CD4-positive, alpha-beta T cell (primary cell): Measurements from ENCODE around the gene MEX3B. TPM values are rescaled to one million over a fixed set of nuclear protein-coding genes. Genes with fewer than 3 reads are reported as not detected.

Source experiments
- ATAC-seq: fragments of 200-7000 bp; cut with Tn5 transposase; one replicate; pipeline ENCODE4 v1.10.0; 2022; ENCODE audit warnings: mild to moderate bottlenecking; ENCODE audit not compliant: poor library complexity
- CTCF ChIA-PET: fragments of 350-600 bp; sonication (Branson Sonifier 250); formaldehyde crosslinking; loops from one replicate; lab custom pipeline; 2021; ENCODE audit warnings: antibody characterized with exemption, inconsistent platforms; lab: Charles Lee
- POLR2A ChIA-PET: fragments of 350-600 bp; sonication (Branson Sonifier 250); formaldehyde crosslinking; loops from one replicate; lab custom pipeline; 2021; ENCODE audit warnings: antibody characterized with exemption, inconsistent platforms; lab: Charles Lee
- DNase-seq, 14 experiments: peaks; one replicate each; pipeline ENCODE4 v3.0.0-alpha.2; 2013 to 2020; ENCODE audit warnings: mixed read lengths in 2 of 14
- H3K27ac ChIP-seq, 2 donors: one replicate each; pipeline versions ENCODE4 v1.5.1 to v1.7.0; 2013; ENCODE audit warnings: low read length in 2 of 2, low read depth in 1 of 2, mild to moderate bottlenecking in 1 of 2
- H3K27me3 ChIP-seq, 2 experiments: 1 replicate in 1 of 2; 2 replicates in 1 of 2; pipeline versions ENCODE4 v1.6.1 to v1.7.0; 2013; ENCODE audit warnings: low read length in 2 of 2, control low read depth in 1 of 2, mild to moderate bottlenecking in 1 of 2, moderate library complexity in 1 of 2; ENCODE audit not compliant: insufficient read depth in 2 of 2, control insufficient read depth in 1 of 2
- H3K36me3 ChIP-seq: one replicate; pipeline ENCODE4 v1.6.1; 2013; ENCODE audit warnings: low read length, control low read depth; ENCODE audit not compliant: insufficient read depth
- H3K4me1 ChIP-seq: one replicate; pipeline ENCODE4 v1.6.1; 2013; ENCODE audit warnings: low read length, control low read depth; ENCODE audit not compliant: insufficient read depth
- H3K4me3 ChIP-seq: one replicate; pipeline ENCODE4 v1.5.1; 2013; ENCODE audit warnings: mild to moderate bottlenecking, low read length, moderate library complexity
- H3K9me3 ChIP-seq, 2 experiments: 1 replicate in 1 of 2; 2 replicates in 1 of 2; pipeline versions ENCODE4 v1.6.1 to v1.7.0; 2013; ENCODE audit warnings: low read length in 2 of 2, mild to moderate bottlenecking in 2 of 2, control low read depth in 1 of 2, moderate library complexity in 1 of 2; ENCODE audit not compliant: control insufficient read depth in 1 of 2, insufficient read depth in 1 of 2
- H3K27ac Mint-ChIP-seq: one replicate; pipeline ENCODE4 v1.8.0; 2020; ENCODE audit warnings: mixed read lengths
- H3K27me3 Mint-ChIP-seq: one replicate; pipeline ENCODE4 v1.8.0; 2021; ENCODE audit warnings: mixed read lengths
- H3K36me3 Mint-ChIP-seq: one replicate; pipeline ENCODE4 v1.8.0; 2021; ENCODE audit warnings: low read depth, mixed read lengths
- H3K4me1 Mint-ChIP-seq: one replicate; pipeline ENCODE4 v1.8.0; 2021; ENCODE audit warnings: low read depth, mixed read lengths
- H3K4me3 Mint-ChIP-seq: one replicate; pipeline ENCODE4 v1.8.0; 2020; ENCODE audit warnings: mild to moderate bottlenecking, mixed read lengths
- H3K9me3 Mint-ChIP-seq: one replicate; pipeline ENCODE4 v1.8.0; 2020; ENCODE audit warnings: mixed read lengths
- CTCF ChIP-seq: fragments of 200-600 bp; IDR thresholded peaks from one replicate; pipeline ENCODE4 v1.8.0; 2022; ENCODE audit warnings: antibody characterized with exemption, mild to moderate bottlenecking
- intact Hi-C, 2 experiments: fragments of 100-400 bp; cut with DNase I in 1 of 2; cut with micrococcal nuclease in 1 of 2; formaldehyde crosslinking; loops; one replicate each; pipeline versions ENCODE4 v1.15.1 to v1.9.0; 2023 to 2025; cut with DNase I, micrococcal nuclease
- total RNA-seq, 174 experiments: library from RNA in 2 of 174; stranded (reverse) in 2 of 174; gene quantifications; one replicate each; pipeline ENCODE4 v1.2.3 and lab custom pipeline; 2021 to 2026

MEX3B gene
- total RNA-seq, 2 experiments from 2014 or later: 5.4 TPM

- no peaks in the 10 kb centered on the region for H3K9me3 ChIP-seq
- H3K27me3 Mint-ChIP-seq: peaks cover 76% of the 10 kb centered on the region
- no peak for ATAC-seq
- no peak for TF ChIP-seq CTCF
- ChIA-PET CTCF (no interaction called here), POLR2A (no interaction called here)
- peaks cover 33 to 44% of the 10 kb centered on the region in 2 experiments for H3K27me3 ChIP-seq
- DNase-seq: no peak
- H3K27ac ChIP-seq: no peak overlapping the region
- no peak overlapping the region for H3K4me3 ChIP-seq
- no peak overlapping the region for H3K27ac Mint-ChIP-seq
- no peaks in the 10 kb centered on the region for H3K9me3 Mint-ChIP-seq
- H3K4me3 Mint-ChIP-seq: no peak overlapping the region
- intact Hi-C loops: no loop called here
- no peaks in the 10 kb centered on the region for H3K36me3 ChIP-seq
- no peaks in the 10 kb centered on the region for H3K36me3 Mint-ChIP-seq
- peaks cover 5% of the 10 kb centered on the region for H3K4me1 Mint-ChIP-seq
- no peaks in the 10 kb centered on the region for H3K4me1 ChIP-seq
Measured at GRCh38 chr15:82058026-82058425, 12.2 kb upstream of the MEX3B start.

GRCh38 chr15:82056958-82057823 is 11.4 kb upstream of the MEX3B start:
- peaks cover 70% of the 10 kb centered on the region for H3K27me3 Mint-ChIP-seq
- no peak overlapping the region for H3K27ac Mint-ChIP-seq
- Histone ChIP-seq H3K9me3 (no peaks in the 10 kb centered on the region), H3K27ac (no peak overlapping the region), H3K4me1 (no peaks in the 10 kb centered on the region), H3K36me3 (no peaks in the 10 kb centered on the region), H3K4me3 (no peak overlapping the region), H3K27me3 (peaks cover 30 to 40% of the 10 kb centered on the region in 2 experiments)
- no peaks in the 10 kb centered on the region for H3K9me3 Mint-ChIP-seq
- ChIA-PET POLR2A (no interaction called here), CTCF (no interaction called here)
- no peaks in the 10 kb centered on the region for H3K36me3 Mint-ChIP-seq
- H3K4me3 Mint-ChIP-seq: no peak overlapping the region
- DNase-seq: no peak
- no peak for TF ChIP-seq CTCF
- no peak for ATAC-seq
- intact Hi-C loops: no loop called here
- peaks cover 2% of the 10 kb centered on the region for H3K4me1 Mint-ChIP-seq

GRCh38 chr15:82052751-82053150 is 6.9 kb upstream of the MEX3B start:
- intact Hi-C loops: no loop called here
- Mint-ChIP-seq H3K9me3 (no peaks in the 10 kb centered on the region), H3K27me3 (peaks cover 45% of the 10 kb centered on the region), H3K36me3 (no peaks in the 10 kb centered on the region), H3K4me3 (no peak overlapping the region), H3K4me1 (peaks cover 4% of the 10 kb centered on the region), H3K27ac (no peak overlapping the region)
- no peaks in the 10 kb centered on the region for H3K36me3 ChIP-seq
- TF ChIP-seq CTCF: no peak
- ChIA-PET POLR2A (no interaction called here), CTCF (no interaction called here)
- no peak overlapping the region for H3K4me3 ChIP-seq
- peaks cover 2% of the 10 kb centered on the region for H3K4me1 ChIP-seq
- no peak overlapping the region for H3K27ac ChIP-seq
- DNase-seq: no peak
- no peak for ATAC-seq
- peaks cover 11 to 14% of the 10 kb centered on the region in 2 experiments for H3K27me3 ChIP-seq
- no peaks in the 10 kb centered on the region for H3K9me3 ChIP-seq
